ENCODE results near the gene TIGD3.

TIGD3 gene

DNA sequence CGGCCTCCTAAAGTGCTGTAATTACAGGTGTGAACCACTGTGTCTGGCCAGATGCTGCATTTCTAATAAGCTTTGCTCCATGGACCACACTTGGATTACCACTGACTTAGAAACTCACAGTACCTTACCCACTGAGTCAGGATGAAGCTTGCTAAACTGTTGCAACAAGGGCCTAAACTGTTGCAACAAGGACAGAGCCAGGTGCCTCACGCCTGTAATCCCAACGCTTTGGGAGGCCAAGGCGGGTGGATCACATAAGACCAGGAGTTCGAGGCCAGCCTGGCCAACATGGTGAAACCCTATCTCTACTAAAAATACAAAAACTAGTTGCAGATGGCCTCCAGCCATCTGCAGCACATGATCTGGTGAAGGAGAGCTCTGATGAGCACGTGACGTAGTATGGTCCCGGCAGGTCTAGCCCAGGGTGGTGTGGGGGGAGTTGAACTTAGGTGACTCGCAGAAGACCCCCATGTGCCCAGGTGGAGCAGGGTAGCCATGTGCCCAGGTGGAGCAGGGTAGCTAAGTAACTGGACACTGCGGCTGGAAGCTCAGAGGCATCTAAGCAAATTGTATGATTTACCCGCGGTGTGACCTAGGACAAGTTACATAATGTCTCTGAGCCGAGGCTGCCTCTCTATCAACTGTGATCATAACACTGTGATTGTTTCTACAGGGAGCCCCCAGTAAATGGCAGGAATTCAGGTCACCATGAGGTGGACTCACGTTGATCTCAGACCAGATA lies 19.5 kb downstream of the TIGD3 start:
- no peak for DNase-seq (ENCODE audit: low read depth)

DNA sequence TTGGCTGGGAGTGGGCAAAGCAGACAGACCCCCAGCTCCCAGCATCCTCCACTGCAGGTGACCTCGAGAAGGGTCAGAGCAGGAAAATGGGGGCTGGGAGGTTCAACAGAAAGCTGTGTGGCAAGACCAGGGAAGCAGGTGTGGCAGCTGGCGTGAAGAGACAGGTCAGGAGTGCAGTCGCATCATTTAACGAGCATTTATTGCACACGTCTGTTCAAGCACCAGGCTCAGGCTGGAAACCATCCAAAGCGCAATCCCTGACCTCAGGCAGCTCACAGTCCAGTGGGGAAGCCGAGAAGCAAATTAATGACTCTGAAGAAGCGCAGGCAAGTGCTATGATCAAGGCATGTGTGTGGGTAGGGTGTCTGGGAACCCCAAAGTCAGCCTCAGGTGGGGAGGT lies 20.5 kb downstream of the TIGD3 start:
- no peak for DNase-seq (ENCODE audit: low read depth)

DNA sequence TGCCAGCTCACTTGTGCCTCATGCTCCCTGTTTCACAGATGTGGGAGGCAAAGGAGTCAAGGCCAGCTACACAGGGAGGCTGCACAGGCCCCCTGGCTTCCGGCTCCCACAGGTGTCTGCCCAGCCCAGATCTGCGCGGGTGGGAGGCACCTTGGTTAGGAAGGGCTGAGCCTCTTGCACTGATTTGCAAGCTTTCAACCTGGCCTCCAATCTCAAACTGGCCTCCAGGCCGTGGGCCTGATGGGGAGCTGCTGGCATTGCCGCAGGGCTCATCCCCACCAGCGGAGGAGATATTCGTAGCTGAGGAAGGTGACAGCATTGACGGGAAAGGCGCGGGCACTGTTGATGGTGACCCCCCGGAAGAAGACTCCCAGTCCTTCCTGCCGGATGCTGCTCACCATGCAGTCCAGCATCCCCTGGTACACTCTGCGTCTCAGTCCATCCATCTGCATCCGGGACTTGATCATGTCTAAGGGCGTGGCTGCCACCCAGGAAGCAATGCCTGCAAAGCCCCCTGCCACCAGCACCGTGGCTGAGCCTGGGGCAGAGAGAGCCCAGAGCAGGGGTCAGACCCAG lies 21.7 kb downstream of the TIGD3 start:
- no peak for DNase-seq (ENCODE audit: low read depth)

DNA sequence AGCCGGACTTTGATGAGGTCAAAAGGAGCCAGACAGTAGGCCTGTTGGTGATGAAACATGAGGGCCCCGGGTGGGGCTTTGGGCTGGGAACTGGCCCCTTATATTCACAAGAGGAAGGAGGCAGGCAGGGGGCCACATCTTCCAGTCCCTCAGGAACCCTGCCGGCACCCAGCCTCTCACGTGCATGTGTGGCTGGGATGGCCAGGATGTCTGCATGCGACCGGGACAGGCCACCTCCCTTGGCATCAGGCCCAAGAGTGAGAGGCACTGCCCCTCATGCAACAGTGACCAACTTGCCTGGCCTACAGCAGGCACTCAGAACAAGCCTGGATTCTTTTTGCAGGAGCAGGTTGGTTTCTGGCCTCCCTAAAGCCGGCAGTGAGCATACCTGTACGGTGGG lies 22.5 kb downstream of the TIGD3 start:
- DNase-seq (ENCODE audit: low read depth) = no peak

DNA sequence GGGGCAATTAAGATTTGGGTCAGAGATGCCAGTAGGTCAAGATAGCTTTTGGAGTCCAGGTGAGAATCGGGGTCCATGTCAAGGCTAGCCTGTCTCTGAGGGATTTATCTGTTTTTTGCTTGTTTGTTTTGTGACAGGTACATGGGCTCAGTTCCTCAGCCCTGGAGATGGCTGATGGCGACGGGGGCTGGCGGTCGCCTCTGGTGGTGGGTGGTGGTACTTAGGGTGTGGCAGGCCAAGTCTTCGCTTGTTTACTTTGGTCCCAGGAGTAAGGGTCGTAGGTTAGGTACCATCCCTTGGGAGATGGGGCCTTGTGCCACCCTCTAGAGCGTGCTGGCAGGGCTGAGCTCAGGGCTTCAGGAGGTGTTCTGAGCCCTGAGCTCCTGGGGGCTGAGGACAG lies 23.2 kb downstream of the TIGD3 start:
- no peak for DNase-seq (ENCODE audit: low read depth)

DNA sequence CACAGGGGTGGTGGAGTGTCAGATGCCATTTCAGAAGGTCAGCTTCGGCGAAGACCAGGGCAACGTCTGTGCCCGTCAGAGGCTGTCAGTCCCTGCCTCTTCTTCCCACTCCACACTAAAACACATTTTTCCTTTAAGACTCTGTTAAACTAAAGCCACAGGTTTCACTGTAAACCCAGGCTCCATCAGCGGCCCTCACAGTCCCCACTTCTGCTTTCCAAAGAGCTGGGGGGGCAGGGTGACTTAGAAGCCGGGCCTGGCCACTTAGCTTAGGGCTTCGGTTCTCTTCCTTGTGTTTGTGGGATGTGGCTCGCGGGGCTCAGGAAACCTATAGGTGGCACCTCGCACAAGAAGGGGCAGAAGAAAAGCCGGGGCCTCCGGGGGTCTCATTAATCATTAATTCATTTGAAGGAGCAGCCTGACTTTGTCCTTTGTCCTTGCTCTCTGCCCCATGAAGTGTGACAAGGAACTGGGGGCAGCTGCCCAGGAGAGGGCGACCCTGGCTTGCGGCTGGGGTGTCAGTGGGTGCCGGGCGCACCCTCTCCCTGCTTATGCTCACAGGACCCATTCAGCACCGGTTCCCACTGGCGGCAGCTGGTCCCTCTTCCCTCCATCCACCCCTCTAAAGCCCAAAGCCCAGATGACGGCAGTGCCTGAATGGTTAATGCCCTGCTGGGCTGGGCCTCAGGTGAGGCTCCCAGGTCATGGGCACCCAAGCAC lies 23.8 kb downstream of the TIGD3 start:
- no peak for DNase-seq (ENCODE audit: low read depth)

DNA sequence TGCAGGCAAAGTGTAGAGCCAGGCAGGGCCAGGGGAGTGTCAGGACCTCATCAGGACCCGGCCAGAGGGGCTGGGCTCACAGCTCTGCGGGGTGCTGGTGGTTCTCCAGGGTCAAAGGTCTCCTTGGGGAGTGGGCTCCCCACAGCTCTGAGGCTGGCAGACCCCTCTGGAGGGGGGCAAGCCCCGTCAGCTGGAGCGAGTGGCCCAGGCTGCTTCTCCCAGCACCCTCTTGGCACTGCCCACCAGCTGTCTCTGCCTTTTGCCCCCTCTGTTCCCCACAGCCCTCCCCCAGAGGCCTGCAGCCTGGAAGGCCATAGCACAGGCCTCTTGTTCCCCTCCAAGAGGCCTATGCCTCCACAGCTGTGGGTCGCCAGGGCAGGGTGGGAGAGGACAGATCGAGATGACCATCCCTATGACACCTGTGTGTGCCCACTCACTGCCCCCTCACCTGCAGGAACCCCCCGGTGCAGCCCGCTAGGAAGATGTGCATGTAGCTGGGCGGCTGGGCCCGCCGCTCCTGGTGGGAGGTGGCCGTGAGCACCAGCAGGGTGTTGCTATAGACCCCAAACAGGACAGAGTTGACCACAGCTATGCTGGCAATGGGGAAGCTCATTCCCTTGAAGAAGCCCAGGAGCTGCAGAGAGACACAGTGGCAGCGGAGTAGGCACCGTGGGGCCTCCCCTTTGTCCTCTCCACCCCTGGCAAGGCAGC lies 24.5 kb downstream of the TIGD3 start:
- no peak for DNase-seq (ENCODE audit: low read depth)

DNA sequence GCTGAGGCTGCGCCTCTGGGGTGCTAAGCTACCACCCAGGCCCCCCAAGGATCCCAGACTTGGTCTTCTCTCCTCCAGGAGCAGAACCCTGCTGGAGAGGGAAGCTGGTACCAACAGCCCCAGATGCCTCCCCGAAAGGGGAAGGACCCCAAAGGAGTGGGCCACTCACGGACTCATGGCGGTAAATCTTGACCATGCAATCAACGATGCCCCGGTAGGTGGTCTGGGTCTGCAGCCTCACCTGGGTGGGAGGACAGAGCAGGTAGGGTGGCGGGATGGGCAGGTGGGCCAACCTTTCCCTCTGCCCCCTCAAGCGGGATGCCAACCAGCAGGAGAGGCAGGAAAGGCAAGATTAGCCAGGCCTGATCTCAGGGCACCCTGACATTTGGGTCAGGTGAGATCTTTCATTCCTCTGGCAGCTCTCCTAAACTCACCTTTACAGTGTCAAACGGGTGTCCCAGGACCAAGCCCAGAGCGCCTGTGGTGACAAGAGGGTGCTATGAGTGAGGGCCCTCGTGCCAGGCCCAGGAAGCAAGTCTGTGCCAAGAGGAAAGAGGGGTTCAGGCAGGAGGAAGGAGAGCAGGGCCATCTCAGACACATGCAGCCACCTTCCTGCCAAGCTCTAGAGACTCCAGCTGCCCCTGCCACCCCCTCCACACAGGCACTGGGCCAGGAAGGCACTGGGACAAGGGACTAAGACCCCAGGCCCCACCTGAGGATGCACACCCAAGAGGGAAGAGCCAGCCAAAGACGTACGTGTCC lies 25.3 kb downstream of the TIGD3 start:
- DNase-seq (ENCODE audit: low read depth) = no peak

DNA sequence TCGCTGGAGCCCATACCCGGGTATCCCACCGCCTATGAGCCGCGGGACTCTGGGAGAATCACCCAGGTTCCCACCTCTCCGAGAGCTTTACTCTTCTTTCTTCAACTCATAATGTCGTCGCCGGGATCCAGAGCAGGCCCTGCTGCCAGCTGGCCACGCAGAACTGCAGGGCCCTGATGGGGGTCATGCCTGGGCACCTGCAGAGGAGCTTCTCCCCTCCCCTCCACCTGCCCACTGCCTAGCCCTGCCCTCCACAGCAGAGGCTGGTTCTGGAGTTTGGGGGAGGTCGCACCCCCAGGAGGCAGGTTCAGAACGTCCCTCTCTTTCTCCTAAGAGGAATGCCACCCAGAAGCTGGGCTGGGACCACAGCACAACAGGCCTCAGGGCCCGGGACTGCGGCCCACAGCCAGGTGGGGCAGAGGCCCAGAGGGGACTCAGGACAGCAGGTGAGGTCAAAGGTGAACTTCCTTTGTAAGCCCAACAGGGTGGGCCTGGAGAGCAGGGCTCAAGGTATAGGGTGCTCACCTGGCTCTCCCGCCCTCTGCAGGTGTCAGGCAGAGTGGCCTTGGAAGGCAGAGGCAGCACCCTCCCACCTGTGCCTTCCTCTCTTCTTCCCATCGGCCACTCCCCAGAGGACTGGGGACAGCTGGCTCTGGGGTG lies 26.0 kb downstream of the TIGD3 start:
- no peak for DNase-seq (ENCODE audit: low read depth)

DNA sequence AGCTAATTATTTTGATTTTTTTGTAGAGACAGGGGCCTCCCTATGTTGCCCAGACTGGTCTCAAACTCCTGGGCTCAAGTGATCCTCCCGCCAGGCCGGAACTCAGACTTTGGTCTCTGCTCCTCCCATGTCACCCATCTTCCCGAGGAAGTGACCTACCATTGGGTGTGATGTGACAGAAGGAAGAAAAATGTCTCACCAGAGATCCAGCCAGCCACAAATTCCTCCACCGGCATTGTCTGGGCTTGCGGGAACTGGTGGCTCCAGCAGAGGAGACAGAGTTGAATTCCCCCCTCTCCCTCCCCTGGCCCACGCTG lies 27.1 kb downstream of the TIGD3 start:
- DNase-seq (ENCODE audit: low read depth) = no peak

DNA sequence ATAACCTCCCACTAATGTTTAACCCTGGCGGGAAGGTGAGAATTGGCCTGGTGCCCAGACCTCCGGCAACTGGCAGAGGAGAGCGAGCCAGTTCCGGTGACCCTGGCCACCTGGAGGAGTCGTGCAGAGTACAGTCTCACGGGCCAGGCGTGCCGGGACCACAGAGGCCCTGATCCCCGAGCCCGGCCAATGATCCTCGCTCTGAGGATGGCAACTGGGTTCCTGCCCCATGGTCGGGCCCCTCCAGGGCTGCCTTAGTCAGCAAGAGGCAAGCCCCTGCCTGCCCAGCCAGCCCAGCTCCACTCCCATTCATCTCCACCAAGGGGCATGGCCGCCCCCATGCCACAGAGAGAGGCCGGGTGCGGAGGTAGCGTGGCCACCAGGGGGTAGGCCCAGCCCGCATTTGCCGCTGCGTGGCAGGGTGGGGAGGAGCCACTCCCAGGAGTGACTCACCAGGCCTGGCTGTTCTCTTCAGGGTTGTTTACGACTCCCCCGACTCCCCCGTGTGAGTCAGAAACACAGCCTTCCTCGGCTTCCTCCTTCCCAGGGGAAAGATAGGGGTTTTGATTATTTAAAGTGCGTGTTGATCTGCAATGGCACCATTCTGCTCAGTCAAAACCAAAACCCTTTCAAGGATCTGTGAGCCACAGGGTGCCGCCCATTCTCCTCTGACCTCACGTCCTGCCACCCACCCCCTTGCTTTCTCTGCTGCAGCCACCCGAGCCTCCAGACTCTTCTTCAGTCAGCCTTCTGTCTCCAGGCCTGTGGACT lies 27.7 kb downstream of the TIGD3 start, which contains the start of gene SLC25A45:
Gene SLC25A45 (minus strand): TSS at position 614 of the 771 bp plus-strand sequence. CDS start 695 bp downstream, outside the sequence.
- peak; percentile 91 for DNase-seq (ENCODE audit: low read depth)

DNA sequence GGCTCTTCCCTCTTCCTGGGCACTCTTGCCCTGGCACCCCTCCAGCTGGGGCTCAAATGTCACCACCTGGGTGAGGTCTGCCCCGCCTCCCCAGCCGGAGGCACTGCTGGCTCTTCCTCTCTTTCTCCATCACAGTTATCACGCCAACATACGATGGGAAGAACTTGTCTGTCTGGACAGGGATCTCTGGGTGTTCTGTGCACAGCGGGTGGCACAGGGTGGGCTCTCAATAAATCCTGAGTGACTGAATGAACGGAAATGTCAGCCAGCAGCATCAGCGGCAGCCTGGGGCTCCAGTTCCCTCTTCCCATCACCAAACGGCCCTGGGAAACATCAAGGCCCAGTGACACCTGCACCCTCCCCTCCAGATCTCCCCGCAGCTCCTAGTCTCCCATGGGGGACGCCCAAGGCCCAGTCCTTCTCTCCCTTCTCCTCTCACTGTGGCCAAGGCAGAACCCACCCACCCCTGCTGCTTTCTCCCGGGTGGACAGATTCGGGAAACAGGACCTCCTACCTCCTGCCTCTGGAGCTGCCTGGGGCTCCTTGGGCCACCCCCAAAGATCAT lies 28.3 kb downstream of the TIGD3 start:
- DNase-seq (ENCODE audit: low read depth) = no peak

DNA sequence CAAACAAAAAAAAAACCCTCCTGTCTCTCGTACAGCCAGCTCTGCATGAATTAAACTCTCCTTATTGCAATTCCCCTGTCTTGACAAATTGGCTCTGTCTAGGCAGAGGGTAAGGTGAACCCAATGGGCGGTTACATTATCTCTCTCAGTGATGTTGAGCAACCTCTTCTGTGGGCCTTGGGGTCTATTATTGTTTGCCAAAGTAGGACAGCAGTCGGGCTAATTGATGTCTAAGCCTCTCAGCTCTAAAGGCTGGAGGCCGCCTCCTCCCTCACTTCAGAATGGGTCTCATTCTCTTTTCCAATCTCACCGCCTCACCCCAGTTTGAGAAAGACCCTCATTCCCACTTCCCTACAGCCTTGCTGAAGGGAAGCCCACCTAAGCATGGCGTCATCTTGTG lies 29.2 kb downstream of the TIGD3 start:
- DNase-seq (ENCODE audit: low read depth) = no peak

DNA sequence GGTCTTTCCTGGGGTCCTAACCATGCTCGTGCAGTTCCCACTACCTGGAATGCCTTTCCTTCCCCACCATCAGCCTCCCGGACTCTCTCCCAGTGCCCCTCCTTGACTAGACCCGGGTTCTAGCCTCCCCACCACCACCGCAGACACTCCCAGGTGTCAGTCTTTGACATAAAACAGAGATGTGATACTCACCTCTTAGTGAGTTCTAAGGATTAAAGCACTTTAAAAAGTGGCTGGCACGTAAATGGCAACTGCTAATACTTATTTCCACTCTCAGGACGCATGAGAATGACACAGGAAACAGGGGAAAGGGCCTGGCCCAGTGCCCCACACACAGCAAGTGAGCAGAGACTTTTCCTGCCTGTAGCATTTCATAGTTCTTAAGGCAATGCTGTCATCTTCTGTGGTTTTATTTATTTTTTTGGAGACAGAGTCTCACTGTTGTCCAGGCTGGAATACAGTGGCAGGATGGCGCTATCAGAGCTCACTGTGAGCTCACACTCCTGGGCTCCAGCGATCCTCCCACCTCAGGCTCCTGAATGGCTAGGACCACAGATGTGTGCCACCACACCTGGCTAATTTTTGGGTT lies 29.8 kb downstream of the TIGD3 start:
- no peak for DNase-seq (ENCODE audit: low read depth)

DNA sequence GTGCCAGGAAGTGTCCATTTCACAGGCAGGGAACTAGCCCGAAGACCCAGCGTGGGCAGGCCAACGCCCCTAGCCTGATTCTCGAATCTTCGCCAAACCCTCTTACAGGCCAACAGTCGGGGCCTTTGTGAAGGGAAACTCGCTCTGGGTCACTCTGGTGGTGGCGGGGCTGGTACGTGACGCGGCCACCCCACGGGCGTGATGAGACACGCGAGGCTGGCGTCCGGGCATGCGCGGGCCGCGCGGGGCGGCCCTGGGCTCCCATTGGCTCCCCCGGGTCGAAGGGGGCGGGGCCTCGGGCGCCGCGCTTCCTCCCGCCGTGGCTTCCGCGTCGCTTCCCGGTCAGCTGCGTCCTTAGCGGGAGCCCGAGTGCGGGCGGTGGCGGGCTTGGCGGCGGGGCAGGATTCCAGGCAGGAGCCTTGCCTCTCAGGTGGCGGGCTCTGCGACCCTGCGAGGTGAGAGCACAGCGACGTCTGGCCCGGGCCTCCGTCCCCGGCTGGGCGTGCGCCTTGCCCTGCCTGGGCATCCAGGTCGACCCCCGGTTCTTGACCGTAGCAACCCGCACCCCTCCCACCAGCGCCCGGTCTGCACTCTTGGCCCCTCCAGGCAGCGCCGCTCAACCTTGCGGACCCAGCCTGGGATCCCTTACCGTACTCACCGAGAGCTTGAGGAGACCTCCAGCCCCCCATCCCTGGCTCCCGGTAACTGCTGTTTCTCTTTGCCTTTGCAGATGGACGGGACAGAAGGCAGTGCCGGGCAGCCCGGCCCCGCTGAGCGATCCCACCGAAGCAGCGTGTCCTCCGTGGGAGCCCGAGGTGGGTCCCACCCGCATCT lies 32.0 kb downstream of the TIGD3 start, which contains the start of gene FRMD8:
Gene FRMD8 (plus strand): TSS at position 331 of the 834 bp plus-strand sequence. CDS start 400 bp downstream, at position 731.
- peak; percentile 87 for DNase-seq (ENCODE audit: low read depth)

DNA sequence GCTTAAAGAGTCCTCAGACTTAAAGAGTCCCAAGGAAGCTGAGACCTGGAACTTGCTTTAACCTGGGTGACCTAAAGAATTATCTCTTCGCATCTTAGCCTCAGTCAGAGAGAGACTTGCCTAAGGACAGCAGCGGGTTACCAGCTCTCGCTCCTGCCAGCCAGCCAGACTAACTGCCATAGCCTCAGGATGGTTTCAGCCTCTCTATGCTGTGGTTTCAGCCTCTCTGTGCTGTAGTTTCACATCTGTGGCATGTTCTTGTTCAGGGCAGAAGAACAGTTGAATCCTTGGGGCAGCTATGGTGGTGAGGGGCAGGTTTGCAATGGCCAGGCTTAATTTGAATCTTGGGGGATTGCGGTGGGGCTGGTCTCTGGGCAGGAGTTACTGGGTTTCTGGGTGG lies 34.2 kb downstream of the TIGD3 start:
- DNase-seq (ENCODE audit: low read depth) = no peak

DNA sequence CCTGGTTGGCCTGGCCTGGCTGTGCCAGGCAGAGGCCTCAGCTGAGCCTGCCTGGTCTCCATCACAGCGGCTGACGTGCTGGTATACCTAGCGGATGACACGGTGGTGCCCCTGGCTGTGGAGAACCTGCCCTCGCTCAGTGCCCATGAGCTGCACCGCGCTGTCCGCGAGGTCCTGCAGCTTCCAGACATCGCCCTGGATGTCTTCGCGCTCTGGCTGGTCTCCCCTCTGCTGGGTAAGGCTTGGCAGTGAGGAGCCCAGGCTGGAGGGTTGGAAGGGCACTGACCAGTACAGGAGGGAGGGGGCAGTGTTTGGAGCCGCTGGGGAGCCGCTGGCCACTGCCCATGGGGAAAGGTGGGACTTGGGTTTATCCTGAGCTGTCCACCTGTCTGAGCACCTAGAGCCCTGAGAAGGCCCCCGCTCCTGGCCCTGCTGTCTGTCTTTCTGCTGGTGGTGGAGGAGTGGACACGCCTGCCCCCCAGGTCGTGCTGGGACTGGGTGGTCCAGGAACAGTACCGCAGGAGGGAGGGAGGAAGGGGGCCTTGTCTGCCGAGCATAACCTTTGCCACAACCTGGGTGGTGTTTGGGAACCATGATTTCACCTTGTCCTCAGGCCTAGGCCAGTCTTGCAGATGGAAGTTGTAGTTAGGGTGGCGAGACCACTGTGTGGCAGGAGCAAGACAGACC lies 34.9 kb downstream of the TIGD3 start:
- no peak for DNase-seq (ENCODE audit: low read depth)

Data from activated T-helper 1 cell treated with Interleukin-2 at 50 U/mL for 16 hours (primary cell).